ENCODE measurements around the gene VEZT. TPM values are rescaled to one million over a fixed set of nuclear protein-coding genes. Genes with fewer than 3 reads are reported as not detected.
"Not testable (repeated sequence)": the region's sequence is repeated elsewhere in the genome, so short reads cannot be mapped to it uniquely, and the experiment has no call there.

The VEZT gene
- total RNA-seq, 4 donors from 2014 or later: 64.0 to 117 (median 70.9) TPM

DNA sequence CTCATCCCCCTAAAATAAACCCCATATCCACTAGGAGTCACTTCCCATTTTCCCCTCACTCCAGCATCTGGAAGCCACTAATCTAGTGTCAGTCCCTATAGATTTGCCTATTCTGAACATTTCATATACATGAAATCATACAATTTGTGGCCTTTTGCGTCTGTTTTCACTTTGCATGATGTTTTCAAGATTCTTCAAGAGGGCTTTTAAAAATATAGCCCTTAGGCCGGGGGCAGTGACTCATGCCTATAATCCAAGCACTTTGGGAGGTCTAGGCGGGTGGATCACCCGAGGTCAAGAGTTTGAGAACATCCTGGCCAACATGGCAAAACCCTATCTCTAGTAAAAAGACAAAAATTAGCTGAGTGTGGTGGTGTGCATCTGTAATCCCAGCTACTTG lies 104.7 kb downstream of the VEZT start:
- DNase-seq (ENCODE audit: low spot score in 2 of 2): no peak
- H3K36me3 ChIP-seq: no peaks in the 10 kb centered on the region
- H3K4me1 ChIP-seq: no peaks in the 10 kb centered on the region
- H3K9me3 ChIP-seq: no peaks in the 10 kb centered on the region
- H3K27me3 ChIP-seq: no peaks in the 10 kb centered on the region
- H3K27ac ChIP-seq: no peak overlapping the region
- no peak overlapping the region for H3K4me3 ChIP-seq
- TF ChIP-seq EP300 (IDR thresholded peaks at IDR 0.05) (no peak), POLR2AphosphoS5 (IDR thresholded peaks at IDR 0.05) (no peak), POLR2A (IDR thresholded peaks at IDR 0.05) (no peak)
- TF ChIP-seq, protein P1, sequence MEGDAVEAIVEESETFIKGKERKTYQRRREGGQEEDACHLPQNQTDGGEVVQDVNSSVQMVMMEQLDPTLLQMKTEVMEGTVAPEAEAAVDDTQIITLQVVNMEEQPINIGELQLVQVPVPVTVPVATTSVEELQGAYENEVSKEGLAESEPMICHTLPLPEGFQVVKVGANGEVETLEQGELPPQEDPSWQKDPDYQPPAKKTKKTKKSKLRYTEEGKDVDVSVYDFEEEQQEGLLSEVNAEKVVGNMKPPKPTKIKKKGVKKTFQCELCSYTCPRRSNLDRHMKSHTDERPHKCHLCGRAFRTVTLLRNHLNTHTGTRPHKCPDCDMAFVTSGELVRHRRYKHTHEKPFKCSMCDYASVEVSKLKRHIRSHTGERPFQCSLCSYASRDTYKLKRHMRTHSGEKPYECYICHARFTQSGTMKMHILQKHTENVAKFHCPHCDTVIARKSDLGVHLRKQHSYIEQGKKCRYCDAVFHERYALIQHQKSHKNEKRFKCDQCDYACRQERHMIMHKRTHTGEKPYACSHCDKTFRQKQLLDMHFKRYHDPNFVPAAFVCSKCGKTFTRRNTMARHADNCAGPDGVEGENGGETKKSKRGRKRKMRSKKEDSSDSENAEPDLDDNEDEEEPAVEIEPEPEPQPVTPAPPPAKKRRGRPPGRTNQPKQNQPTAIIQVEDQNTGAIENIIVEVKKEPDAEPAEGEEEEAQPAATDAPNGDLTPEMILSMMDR (IDR thresholded peaks at IDR 0.05): no peak
- WGBS: 75% methylated on average over 4 of the region's 4 CpGs

DNA sequence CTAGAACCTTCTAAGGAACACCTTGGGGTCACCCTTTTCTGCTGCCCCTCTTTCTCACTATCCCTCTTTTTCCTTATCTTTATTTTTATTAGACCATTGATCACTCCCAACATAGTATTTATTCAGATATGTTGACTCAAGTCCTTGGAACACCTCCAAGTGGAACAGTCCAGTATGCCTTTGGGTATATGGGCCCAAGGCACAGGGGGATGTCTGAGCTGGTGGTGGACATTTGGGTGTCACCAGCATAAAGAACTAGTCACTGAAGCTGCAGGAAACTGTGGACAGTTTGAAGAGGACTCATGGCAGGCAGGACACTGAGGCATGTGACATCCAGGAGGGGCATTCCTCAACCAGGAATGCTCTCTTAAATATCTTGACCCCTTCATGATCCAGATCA lies 105.6 kb downstream of the VEZT start:
- Histone ChIP-seq H3K27me3 (no peaks in the 10 kb centered on the region), H3K4me1 (no peaks in the 10 kb centered on the region), H3K36me3 (no peaks in the 10 kb centered on the region), H3K9me3 (no peaks in the 10 kb centered on the region), H3K4me3 (no peak overlapping the region), H3K27ac (no peak overlapping the region)
- no peak for DNase-seq (ENCODE audit: low spot score in 2 of 2)
- TF ChIP-seq POLR2A (IDR thresholded peaks at IDR 0.05) (no peak), POLR2AphosphoS5 (IDR thresholded peaks at IDR 0.05) (no peak), EP300 (IDR thresholded peaks at IDR 0.05) (no peak)
- TF ChIP-seq, protein P1 (IDR thresholded peaks at IDR 0.05): no peak

DNA sequence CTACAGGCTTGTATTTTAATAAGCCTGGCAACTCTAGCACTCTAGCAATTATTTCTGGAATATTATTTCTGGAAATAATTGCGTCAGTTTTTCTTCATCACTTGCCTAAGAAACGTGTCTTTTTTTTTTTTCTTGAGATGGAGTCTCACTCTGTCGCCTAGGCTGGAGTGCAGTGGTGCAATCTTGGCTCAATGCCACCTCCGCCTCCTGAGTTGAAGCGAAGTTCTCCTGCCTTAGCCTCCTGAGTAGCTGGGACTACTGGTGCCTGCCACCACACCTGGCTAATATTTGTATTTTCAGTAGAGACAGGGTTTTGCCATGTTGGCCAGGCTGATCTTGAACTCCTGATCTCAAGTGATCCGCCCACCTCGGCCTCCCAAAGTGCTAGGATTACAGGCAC lies 106.6 kb downstream of the VEZT start:
- not testable (repeated sequence) for H3K36me3 ChIP-seq; H3K27me3 ChIP-seq; H3K4me1 ChIP-seq; H3K27ac ChIP-seq; H3K4me3 ChIP-seq; DNase-seq (ENCODE audit: low spot score in 2 of 2); H3K9me3 ChIP-seq
- WGBS: 58% methylated on average over 7 of the region's 7 CpGs

DNA sequence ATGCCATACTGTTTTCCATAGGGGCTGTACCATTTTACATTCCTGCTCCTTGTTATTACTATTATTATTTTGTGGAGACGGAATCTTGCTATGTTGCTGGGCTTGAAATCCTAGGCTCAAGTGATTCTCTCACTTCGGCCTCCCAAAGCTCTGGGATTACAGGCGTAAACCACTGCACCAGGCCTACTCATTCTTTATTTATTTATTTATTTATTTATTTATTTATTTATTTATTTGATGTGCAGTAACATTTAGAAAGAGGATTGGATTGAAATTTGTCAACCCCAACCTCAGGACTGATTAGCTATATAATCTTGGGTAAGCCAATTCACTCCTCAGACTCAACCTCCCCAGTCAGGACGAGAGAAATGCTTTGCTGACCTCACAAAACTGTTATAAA lies 107.9 kb downstream of the VEZT start:
- no peak for TF ChIP-seq EP300 (IDR thresholded peaks at IDR 0.05)
- 96% methylated on average over 4 of the region's 4 CpGs for WGBS
- no peak overlapping the region for H3K27ac ChIP-seq

DNA sequence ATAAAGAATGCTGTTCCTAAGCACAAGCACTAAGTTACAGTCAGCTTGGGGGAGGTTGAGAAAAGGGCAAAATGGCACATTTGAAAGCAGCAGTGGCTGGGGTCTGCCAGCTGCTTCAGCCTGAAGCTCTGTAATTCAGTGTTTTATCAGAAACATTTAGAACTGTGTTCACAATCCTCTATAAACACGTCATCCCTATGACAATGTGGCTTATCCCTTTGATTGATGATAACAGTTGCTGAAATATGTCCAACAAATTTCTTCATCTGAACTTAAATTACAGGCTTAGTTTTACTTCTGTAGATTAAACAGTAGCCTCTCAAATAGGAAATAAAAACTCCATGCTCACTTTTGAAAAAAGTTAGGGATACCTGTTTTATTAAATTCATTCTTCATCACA lies 108.8 kb downstream of the VEZT start:
- TF ChIP-seq POLR2A (IDR thresholded peaks at IDR 0.05): no peak
- TF ChIP-seq, protein P1 (IDR thresholded peaks at IDR 0.05): no peak
- TF ChIP-seq EP300 (IDR thresholded peaks at IDR 0.05): no peak
- no peak for TF ChIP-seq POLR2AphosphoS5 (IDR thresholded peaks at IDR 0.05)
- Histone ChIP-seq H3K9me3 (no peaks in the 10 kb centered on the region), H3K27me3 (no peaks in the 10 kb centered on the region), H3K4me3 (no peak overlapping the region), H3K36me3 (no peaks in the 10 kb centered on the region), H3K4me1 (no peaks in the 10 kb centered on the region), H3K27ac (no peak overlapping the region)
- no peak for DNase-seq (ENCODE audit: low spot score in 2 of 2)
- 21% methylated on average over 1 of the region's 1 CpG for WGBS

More for the DNA sequence above, 107.9 kb downstream of the VEZT start:
- no peak for DNase-seq (ENCODE audit: low spot score in 2 of 2)
- H3K4me3 ChIP-seq: no peak overlapping the region
- no peaks in the 10 kb centered on the region for H3K9me3 ChIP-seq
- no peaks in the 10 kb centered on the region for H3K36me3 ChIP-seq
- no peaks in the 10 kb centered on the region for H3K4me1 ChIP-seq
- no peaks in the 10 kb centered on the region for H3K27me3 ChIP-seq

DNA sequence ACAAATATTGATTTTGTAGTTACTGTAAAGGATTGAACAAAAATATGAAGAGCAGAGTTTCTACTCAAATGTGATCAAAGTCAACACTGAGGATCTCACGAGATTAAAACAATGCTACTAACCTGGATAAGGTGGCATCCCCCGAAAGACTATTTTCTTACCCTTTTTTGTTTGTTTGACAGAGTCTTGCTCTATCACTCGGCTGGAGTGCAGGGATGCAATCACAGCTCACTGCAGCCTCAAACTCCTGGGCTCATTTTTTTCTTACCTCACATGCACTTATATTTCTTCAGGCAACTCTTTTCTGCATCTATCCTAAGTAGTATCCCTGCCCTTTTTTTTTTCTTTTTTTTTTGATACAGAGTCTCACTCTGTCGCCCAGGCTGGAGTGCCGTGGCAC lies 109.2 kb downstream of the VEZT start:
- Histone ChIP-seq H3K9me3 (no peaks in the 10 kb centered on the region), H3K27ac (no peak overlapping the region), H3K4me1 (no peaks in the 10 kb centered on the region), H3K27me3 (no peaks in the 10 kb centered on the region), H3K4me3 (no peak overlapping the region), H3K36me3 (no peaks in the 10 kb centered on the region)
- TF ChIP-seq, protein P1 (IDR thresholded peaks at IDR 0.05): no peak
- TF ChIP-seq POLR2A (IDR thresholded peaks at IDR 0.05) (no peak), EP300 (IDR thresholded peaks at IDR 0.05) (no peak), POLR2AphosphoS5 (IDR thresholded peaks at IDR 0.05) (no peak)
- no peak for DNase-seq (ENCODE audit: low spot score in 2 of 2)
- 91% methylated on average over 5 of the region's 5 CpGs for WGBS

Data from suprapubic skin (tissue), 4 donors.